B cell (primary cell): ENCODE results near the gene RCC2. TPM values are rescaled to one million over a fixed set of nuclear protein-coding genes. Genes with fewer than 3 reads are reported as not detected.

Source experiments
- ATAC-seq: fragments of 200-7000 bp; cut with Tn5 transposase; one replicate; pipeline ENCODE4 v1.10.0; 2021; ENCODE audit warnings: low read depth, mild to moderate bottlenecking, moderate number of reproducible peaks, moderate library complexity
- CTCF ChIA-PET: fragments of 350-600 bp; sonication (Branson Sonifier 250); formaldehyde crosslinking; loops from one replicate; lab custom pipeline; 2021; ENCODE audit warnings: antibody characterized with exemption, inconsistent platforms; lab: Charles Lee
- POLR2A ChIA-PET: fragments of 350-600 bp; sonication (Branson Sonifier 250); formaldehyde crosslinking; loops from one replicate; lab custom pipeline; 2021; ENCODE audit warnings: antibody characterized with exemption; lab: Charles Lee
- DNase-seq: peaks from one replicate; pipeline ENCODE4 v3.0.0; 2013
- H2AFZ ChIP-seq: 2 replicates; pipeline ENCODE4 v1.6.1; 2012; ENCODE audit warnings: mild to moderate bottlenecking, low read depth, low read length; ENCODE audit not compliant: insufficient read depth, poor library complexity, severe bottlenecking
- H3K27ac ChIP-seq, 2 donors: 1 replicate in 1 of 2; 2 replicates in 1 of 2; pipeline ENCODE4 v1.5.1; 2012 to 2013; ENCODE audit warnings: low read length in 2 of 2, mild to moderate bottlenecking in 2 of 2, moderate library complexity in 1 of 2
- H3K27me3 ChIP-seq, 4 experiments: fragments of 200-600 bp in 1 of 4; sonication (generic) in 1 of 4; replicated peaks in 1 of 4; 1 replicate in 2 of 4; 2 replicates in 2 of 4; pipeline versions ENCODE4 v1.6.1 to v1.7.0; 2013 to 2016; ENCODE audit warnings: low read length in 3 of 4, mild to moderate bottlenecking in 2 of 4, mixed read lengths in 1 of 4, moderate library complexity in 1 of 4; ENCODE audit not compliant: insufficient read depth in 4 of 4, control insufficient read depth in 3 of 4; ENCODE audit errors: control extremely low read depth in 1 of 4
- H3K36me3 ChIP-seq, 2 experiments: replicated peaks in 1 of 2; 1 replicate in 1 of 2; 2 replicates in 1 of 2; pipeline versions ENCODE4 v1.6.1 to v1.7.1; 2013; ENCODE audit warnings: low read length in 1 of 2; ENCODE audit not compliant: insufficient read depth in 2 of 2, control insufficient read depth in 1 of 2; ENCODE audit errors: control extremely low read depth in 1 of 2, extremely low read depth in 1 of 2
- H3K4me1 ChIP-seq, 2 donors: fragments of 200-600 bp in 1 of 2; sonication (generic) in 1 of 2; 1 replicate in 1 of 2; 2 replicates in 1 of 2; pipeline versions ENCODE4 v1.5.1 to v1.6.1; 2013 to 2017; ENCODE audit warnings: low read length in 2 of 2; ENCODE audit not compliant: control insufficient read depth in 2 of 2, insufficient read depth in 2 of 2
- H3K4me2 ChIP-seq: replicated peaks from 2 replicates; pipeline ENCODE3; 2012; ENCODE audit warnings: mild to moderate bottlenecking, low read depth, low read length; ENCODE audit not compliant: poor library complexity, severe bottlenecking
- H3K4me3 ChIP-seq, 5 experiments: fragments of 200-600 bp in 1 of 5; sonication (generic) in 1 of 5; 1 replicate in 3 of 5; 2 replicates in 2 of 5; pipeline versions ENCODE4 v1.5.1 to v1.7.0; 2011 to 2016; ENCODE audit warnings: low read length in 4 of 5, mild to moderate bottlenecking in 4 of 5, low read depth in 2 of 5, control low read depth in 1 of 5, moderate library complexity in 1 of 5; ENCODE audit not compliant: insufficient read depth in 1 of 5; ENCODE audit errors: control extremely low read depth in 1 of 5, extremely low read depth in 1 of 5
- H3K79me2 ChIP-seq: fragments of 200-600 bp; sonication (generic); one replicate; pipeline ENCODE4 v1.6.0; 2016; ENCODE audit warnings: low read length; ENCODE audit not compliant: control insufficient read depth, insufficient read depth
- H3K9ac ChIP-seq: fragments of 200-600 bp; sonication (generic); 2 replicates; pipeline ENCODE4 v1.6.1; 2017; ENCODE audit warnings: mild to moderate bottlenecking, low read length, moderate library complexity
- H3K9me3 ChIP-seq, 3 donors: one replicate each; pipeline versions ENCODE4 v1.6.1 to v1.7.1; 2013; ENCODE audit warnings: low read length in 2 of 3; ENCODE audit not compliant: control insufficient read depth in 2 of 3, insufficient read depth in 1 of 3; ENCODE audit errors: control extremely low read depth in 1 of 3
- H4K20me1 ChIP-seq: 2 replicates; pipeline ENCODE4 v1.6.0; 2012; ENCODE audit warnings: mild to moderate bottlenecking, low read length; ENCODE audit not compliant: insufficient read depth, control insufficient read depth, poor library complexity, severe bottlenecking
- H3K27ac Mint-ChIP-seq: one replicate; pipeline ENCODE4 v1.8.0; 2021; ENCODE audit warnings: mixed read lengths
- H3K27me3 Mint-ChIP-seq: one replicate; pipeline ENCODE4 v1.8.0; 2021; ENCODE audit warnings: mixed read lengths
- H3K4me1 Mint-ChIP-seq: one replicate; pipeline ENCODE4 v1.8.0; 2021; ENCODE audit warnings: mixed read lengths
- H3K4me3 Mint-ChIP-seq: one replicate; pipeline ENCODE4 v1.8.0; 2021; ENCODE audit warnings: mixed read lengths
- H3K9me3 Mint-ChIP-seq: one replicate; pipeline ENCODE4 v1.8.0; 2022; ENCODE audit warnings: mixed read lengths; ENCODE audit not compliant: insufficient read depth
- CTCF ChIP-seq: fragments of 200-600 bp; IDR thresholded peaks from one replicate; pipeline ENCODE4 v1.8.0; 2022; ENCODE audit warnings: antibody characterized with exemption, mild to moderate bottlenecking
- EZH2 ChIP-seq: IDR thresholded peaks from 2 replicates; pipeline ENCODE4 v1.6.1; 2012; ENCODE audit warnings: borderline replicate concordance, low read depth, mild to moderate bottlenecking, moderate library complexity, low read length; ENCODE audit not compliant: insufficient read depth, poor library complexity, severe bottlenecking
- WGBS: methylation state at CpG from one replicate; pipeline ENCODE4 v1.1.5; 2013; ENCODE audit warnings: missing lambda C conversion rate; ENCODE audit not compliant: insufficient coverage; 5-methylcytosine and 5-hydroxymethylcytosine counted together
- intact Hi-C: fragments of 100-400 bp; cut with micrococcal nuclease; formaldehyde crosslinking; loops from one replicate; pipeline ENCODE4 v1.10.0; 2022
- polyA plus RNA-seq: library from polyadenylated mRNA; depleted of rRNA; stranded (reverse); fragments of >200 nt; gene quantifications from 2 replicates; pipeline ENCODE4 v1.2.3, GENCODE V29; 2012
- total RNA-seq, 2 donors: library from RNA; stranded (reverse); fragments of 120-200 nt in 1 of 2; gene quantifications; 1 replicate in 1 of 2; 2 replicates in 1 of 2; pipeline versions ENCODE4 v1.2.3 to v1.2.4, GENCODE V29; 2013 to 2022

Gene RCC2
- total and polyA plus RNA-seq, 2 donors (not counting 1 experiment from before 2014, with no cell fraction given): 48.9 to 76.9 TPM

- ATAC-seq: no peak
Measured at GRCh38 chr1:17404034-17404684, 35.3 kb downstream of the RCC2 start.

More at GRCh38 chr1:17404034-17404684, 35.3 kb downstream of the RCC2 start:
- DNase-seq: no peak
- Histone ChIP-seq H3K27ac (no peak overlapping the region), H3K4me1 (no peaks in the 10 kb centered on the region), H3K9ac (no peak overlapping the region), H3K4me3 (no peak overlapping the region), H3K79me2 (no peaks in the 10 kb centered on the region), H3K4me2 (no peak overlapping the region), H3K36me3 (peaks cover 0 to 24% of the 10 kb centered on the region in 2 experiments), H2AFZ (no peak overlapping the region), H3K9me3 (no peaks in the 10 kb centered on the region), H4K20me1 (no peaks in the 10 kb centered on the region), H3K27me3 (no peaks in the 10 kb centered on the region)
- H3K4me3 Mint-ChIP-seq: no peak overlapping the region
- ChIA-PET CTCF (no interaction called here), POLR2A (no interaction called here)
- no peaks in the 10 kb centered on the region for H3K27me3 Mint-ChIP-seq
- WGBS: 81% methylated on average over 11 of the region's 15 CpGs
- no peaks in the 10 kb centered on the region for H3K4me1 Mint-ChIP-seq
- no peaks in the 10 kb centered on the region for H3K9me3 Mint-ChIP-seq
- no peak for TF ChIP-seq CTCF
- no peak for TF ChIP-seq EZH2
- intact Hi-C loops: no loop called here
- no peak overlapping the region for H3K27ac Mint-ChIP-seq
